Panc1 (cell line): ENCODE data around the gene ZNF236. TPM values are rescaled to one million over a fixed set of nuclear protein-coding genes. Genes with fewer than 3 reads are reported as not detected.

Source experiments
- ATAC-seq: fragments of 200-7000 bp; cut with Tn5 transposase; 2 replicates; pipeline ENCODE4 v1.9.1; 2020; ENCODE audit warnings: mild to moderate bottlenecking, moderate library complexity
- BruUV-seq: library from RNA; stranded (reverse); fragments of 400-500 nt; replicated peaks from 2 replicates; lab custom pipeline; 2021; lab: Mats Ljungman, UMichigan
- CTCF ChIA-PET: fragments of 300-600 bp; sonication (Branson Sonifier 250); formaldehyde crosslinking; loops from one replicate; lab custom pipeline; 2022; ENCODE audit warnings: antibody characterized with exemption; lab: Charles Lee
- POLR2A ChIA-PET: fragments of 300-600 bp; sonication (Branson Sonifier 250); formaldehyde crosslinking; loops from one replicate; lab custom pipeline; 2022; ENCODE audit warnings: antibody characterized with exemption; lab: Charles Lee
- DNase-seq: peaks from one replicate; pipeline ENCODE4 v3.0.0-alpha.2; 2010; ENCODE audit warnings: low read depth, low spot score
- H3K27ac ChIP-seq: 2 replicates; pipeline ENCODE4 v1.5.1; 2011; ENCODE audit warnings: mild to moderate bottlenecking, low read length, inconsistent platforms
- H3K27me3 ChIP-seq: fragments of 200-500 bp; sonication (Bioruptor generic); 2 replicates; pipeline ENCODE4 v1.6.0; 2014; ENCODE audit warnings: low read length, inconsistent platforms; ENCODE audit not compliant: control insufficient read depth, insufficient read depth
- H3K36me3 ChIP-seq: fragments of 200-500 bp; sonication (Bioruptor generic); 2 replicates; pipeline ENCODE4 v1.5.1; 2014; ENCODE audit warnings: inconsistent platforms, mild to moderate bottlenecking, low read length, moderate library complexity; ENCODE audit not compliant: control insufficient read depth, insufficient read depth
- H3K4me1 ChIP-seq: 2 replicates; pipeline ENCODE4 v1.5.1; 2011; ENCODE audit warnings: inconsistent platforms, mild to moderate bottlenecking, low read length, moderate library complexity; ENCODE audit not compliant: control insufficient read depth, insufficient read depth
- H3K4me3 ChIP-seq, 2 experiments: 2 replicates each; pipeline ENCODE4 v1.5.1; 2011 to 2012; ENCODE audit warnings: low read depth in 2 of 2, low read length in 2 of 2, mild to moderate bottlenecking in 2 of 2, inconsistent platforms in 1 of 2, moderate library complexity in 1 of 2
- H3K9me3 ChIP-seq: fragments of 200-500 bp; sonication (Bioruptor generic); 2 replicates; pipeline ENCODE4 v1.5.1; 2014; ENCODE audit warnings: low read depth, mild to moderate bottlenecking, inconsistent platforms, low read length, moderate library complexity; ENCODE audit not compliant: control insufficient read depth, insufficient read depth
- CTCF ChIP-seq: fragments of 450-650 bp; IDR thresholded peaks from 2 replicates; pipeline ENCODE4 v1.5.1; 2017; ENCODE audit warnings: mild to moderate bottlenecking
- POLR2AphosphoS5 ChIP-seq: IDR thresholded peaks from 2 replicates; pipeline ENCODE4 v1.6.1; 2012; ENCODE audit warnings: mild to moderate bottlenecking, low read depth, low read length, moderate library complexity
- REST ChIP-seq, 2 experiments: IDR thresholded peaks; 2 replicates each; pipeline ENCODE4 v1.6.1; 2011 to 2012; ENCODE audit warnings: low read depth in 2 of 2, control low read depth in 1 of 2, low read length in 1 of 2, mild to moderate bottlenecking in 1 of 2, moderate library complexity in 1 of 2; ENCODE audit not compliant: insufficient read depth in 1 of 2
- SIN3A ChIP-seq: IDR thresholded peaks from 2 replicates; pipeline ENCODE4 v1.6.1; 2012; ENCODE audit warnings: low read depth, mild to moderate bottlenecking, low read length, moderate library complexity, borderline replicate concordance; ENCODE audit not compliant: insufficient read depth
- TCF7L2 ChIP-seq: IDR thresholded peaks from 2 replicates; pipeline ENCODE4 v1.6.1; 2011; ENCODE audit warnings: mild to moderate bottlenecking, low read depth, low read length, inconsistent platforms
- in situ Hi-C: cut with HindIII; loops from 2 replicates; pipeline ENCODE4 v1.10.0; 2016; ENCODE audit warnings: low sequenced_read_pairs, low pct_unique_long_range_greater_than_20kb
- intact Hi-C: fragments of 100-400 bp; cut with micrococcal nuclease; formaldehyde crosslinking; loops from one replicate; pipeline ENCODE4 v1.10.0; 2022; ENCODE audit not compliant: unreplicated experiment
- total RNA-seq: library from RNA; stranded (reverse); gene quantifications from one replicate; pipeline ENCODE4 v1.2.1, GENCODE V29; 2021; ENCODE audit not compliant: unreplicated experiment

The ZNF236 gene
- total RNA-seq, 1 experiment from 2014 or later = 32.2 TPM

GRCh38 chr18:76928179-76928868, 106.0 kb downstream of the ZNF236 start:
- Histone ChIP-seq H3K27me3 (no peaks in the 10 kb centered on the region), H3K4me3 (no peak overlapping the region), H3K4me1 (no peaks in the 10 kb centered on the region), H3K9me3 (no peaks in the 10 kb centered on the region), H3K27ac (no peak overlapping the region), H3K36me3 (peaks cover 9% of the 10 kb centered on the region)
- ChIA-PET POLR2A (no interaction called here), CTCF (no interaction called here)
- in situ Hi-C loops = no loop called here
- intact Hi-C loops = no loop called here
- no TSS peak for BruUV-seq
- no peak for TF ChIP-seq POLR2AphosphoS5
- TF ChIP-seq SIN3A = no peak
- no peak for TF ChIP-seq TCF7L2
- no peak for TF ChIP-seq CTCF
- TF ChIP-seq REST (IDR thresholded peaks at IDR 0.05; ENCODE audit: insufficient read depth in 1 of 2, low read depth in 2 of 2, low read length in 1 of 2) = no peak
- DNase-seq (no peak), ATAC-seq (no peak)

GRCh38 chr18:76931171-76931570, 108.8 kb downstream of the ZNF236 start:
- intact Hi-C loops (no loop called here), in situ Hi-C loops (no loop called here)
- CTCF ChIA-PET = no interaction called here
- TF ChIP-seq SIN3A = no peak
- no peak for TF ChIP-seq REST (IDR thresholded peaks at IDR 0.05; ENCODE audit: insufficient read depth in 1 of 2, low read depth in 2 of 2, low read length in 1 of 2)
- no peak for TF ChIP-seq POLR2AphosphoS5
- no peak for TF ChIP-seq TCF7L2
- no peak for TF ChIP-seq CTCF
- no peak for ATAC-seq
- no peaks in the 10 kb centered on the region for H3K9me3 ChIP-seq
- POLR2A ChIA-PET = interaction anchor here (0.7 kb wide), 1 partner anchor 145 kb away, joined by 3 read pairs; no protein-coding TSS in a partner anchor
- H3K36me3 ChIP-seq = peaks cover 9% of the 10 kb centered on the region
- H3K27me3 ChIP-seq = no peaks in the 10 kb centered on the region
- no peaks in the 10 kb centered on the region for H3K4me1 ChIP-seq
- H3K4me3 ChIP-seq = no peak overlapping the region
- no peak for DNase-seq
- H3K27ac ChIP-seq = no peak overlapping the region
- BruUV-seq = no TSS peak
